ENCODE data around the gene CAMTA1.

- TF ChIP-seq POLR2A (IDR thresholded peaks at IDR 0.05; ENCODE audit: low read length) (no peak), GATA1 (IDR thresholded peaks at IDR 0.05; ENCODE audit: low read depth, low read length) (no peak)
Measured at GRCh38 chr1:7671676-7672075, 886.4 kb downstream of the CAMTA1 start.

Data from erythroblast (primary cell).